Measurements from ENCODE around the gene TXN.
"Not testable (repeated sequence)": the region's sequence is repeated elsewhere in the genome, so short reads cannot be mapped to it uniquely, and the experiment has no call there.

TXN gene

DNA sequence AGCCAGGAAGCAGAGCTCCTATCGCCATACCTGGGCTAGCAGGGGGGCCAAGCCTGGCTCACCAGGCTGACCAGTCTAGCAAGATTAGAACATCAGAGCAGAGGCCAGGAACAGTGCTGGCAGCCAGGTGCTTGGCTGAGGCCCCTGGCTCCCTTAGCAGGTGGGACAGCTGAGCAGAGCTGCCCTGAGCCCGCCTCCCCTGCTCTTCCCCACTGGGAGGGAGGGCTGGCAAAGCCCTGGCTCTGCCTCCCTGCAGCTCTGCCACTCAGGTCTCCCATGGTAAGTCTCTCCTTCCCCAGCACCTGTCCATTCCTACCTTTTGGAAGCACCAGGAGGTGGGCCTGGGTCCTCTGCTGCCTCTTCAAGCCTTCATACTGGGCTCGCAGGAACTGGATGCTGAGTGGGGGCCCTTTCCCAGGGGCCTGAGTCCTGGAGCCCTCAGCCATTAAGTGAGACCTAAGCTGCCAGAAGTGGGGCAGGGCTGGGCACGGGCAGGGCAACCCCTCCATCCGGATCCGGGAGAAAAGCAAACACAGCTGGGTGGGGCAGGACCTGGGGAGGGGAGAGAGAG, 49.2 kb downstream of the TXN start:
- DNase-seq: no peak

DNA sequence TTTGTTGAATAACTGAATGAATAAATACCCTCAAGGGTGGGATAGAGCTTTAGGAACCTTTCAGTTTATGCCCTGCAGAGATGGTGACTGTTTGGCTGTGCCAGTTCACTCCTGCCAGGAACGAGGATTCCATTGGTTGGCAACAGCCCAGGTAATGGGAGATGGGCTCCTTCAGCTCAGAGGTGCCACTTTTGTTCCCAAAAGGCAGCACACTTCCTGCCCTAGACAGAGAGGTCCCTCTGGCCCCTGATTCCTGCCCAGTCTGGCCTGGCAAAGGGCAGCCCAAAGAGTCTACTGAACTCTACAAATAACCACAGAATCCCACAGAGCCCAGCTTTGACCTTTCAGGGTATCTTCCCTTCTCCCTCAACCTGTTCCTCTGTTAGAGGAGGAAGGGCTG, 49.9 kb downstream of the TXN start:
- no peak for DNase-seq

DNA sequence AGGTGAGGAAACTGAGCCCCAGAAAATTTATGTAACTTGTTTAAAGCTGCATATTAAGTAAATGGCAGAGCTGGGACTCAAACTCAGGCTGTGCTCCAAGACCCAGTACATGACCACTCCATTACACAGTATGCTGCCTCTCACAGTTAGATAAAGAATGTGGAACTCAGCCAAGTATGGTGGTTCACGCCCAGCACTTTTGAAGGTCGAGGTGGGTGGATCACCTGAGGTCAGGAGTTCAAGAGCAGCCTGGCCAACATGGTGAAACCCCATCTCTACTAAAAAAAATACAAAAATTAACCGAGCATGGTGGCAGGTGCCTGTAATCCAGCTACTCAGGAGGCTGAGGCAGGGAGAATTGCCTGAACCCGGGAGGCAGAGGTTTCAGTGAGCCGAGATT, 50.7 kb downstream of the TXN start:
- not testable (repeated sequence) for DNase-seq

DNA sequence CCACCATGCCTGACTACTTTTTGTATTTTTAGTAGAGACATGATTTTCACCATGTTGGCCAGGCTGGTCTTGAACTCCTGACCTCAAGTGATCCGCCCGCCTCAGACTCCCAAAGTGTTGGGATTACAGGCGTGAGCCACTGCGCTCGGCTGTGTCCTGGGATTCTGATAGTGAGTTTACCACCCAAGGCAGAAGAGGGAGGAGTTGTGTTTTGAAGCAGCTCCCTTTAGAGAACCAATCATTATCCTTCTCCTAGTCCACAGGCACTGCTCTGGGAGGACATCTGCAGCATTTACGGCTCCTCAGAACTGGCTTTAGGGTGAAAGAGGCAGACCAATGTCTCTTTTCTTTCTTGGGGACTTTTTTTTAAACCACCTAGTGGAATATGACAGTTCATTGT, 54.1 kb downstream of the TXN start:
- no peak for DNase-seq

DNA sequence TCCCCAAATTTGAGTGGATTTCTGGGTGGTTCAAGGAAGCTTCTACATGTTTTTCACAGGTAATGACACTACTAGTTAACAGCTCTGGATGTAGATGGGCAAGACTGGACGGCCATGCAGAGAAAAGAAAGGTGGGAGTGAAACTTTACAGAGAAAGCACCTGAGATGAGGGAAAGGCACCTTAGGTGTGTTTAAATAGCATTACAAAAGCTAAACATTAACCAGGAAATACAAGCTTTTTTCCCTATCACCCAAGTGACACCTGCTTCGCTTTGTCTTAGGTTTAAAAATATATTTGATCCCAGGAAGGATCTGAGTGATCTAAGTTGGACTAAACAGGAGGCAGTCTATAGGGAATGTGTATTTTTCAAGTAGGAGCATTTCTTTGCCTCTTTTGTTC, 56.7 kb downstream of the TXN start:
- DNase-seq: no peak

DNA sequence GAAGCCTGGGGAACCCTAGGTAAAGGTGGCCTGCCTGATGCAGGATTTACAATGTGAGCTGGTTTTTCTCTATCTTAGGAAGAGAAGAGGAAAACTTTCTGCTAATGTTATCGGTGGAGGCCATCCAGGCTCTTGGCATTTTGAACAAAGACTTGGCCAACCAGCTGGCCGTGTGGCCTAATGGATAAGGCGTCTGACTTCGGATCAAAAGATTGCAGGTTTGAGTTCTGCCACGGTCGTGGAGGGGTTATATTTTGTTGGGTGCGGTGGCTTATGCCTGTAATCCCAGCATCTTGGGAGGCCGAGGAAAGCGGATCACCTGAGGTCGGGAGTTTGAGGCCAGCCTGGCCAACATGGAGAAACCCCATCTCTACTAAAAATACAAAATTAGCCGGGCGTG, 58.0 kb downstream of the TXN start:
- DNase-seq: no peak

DNA sequence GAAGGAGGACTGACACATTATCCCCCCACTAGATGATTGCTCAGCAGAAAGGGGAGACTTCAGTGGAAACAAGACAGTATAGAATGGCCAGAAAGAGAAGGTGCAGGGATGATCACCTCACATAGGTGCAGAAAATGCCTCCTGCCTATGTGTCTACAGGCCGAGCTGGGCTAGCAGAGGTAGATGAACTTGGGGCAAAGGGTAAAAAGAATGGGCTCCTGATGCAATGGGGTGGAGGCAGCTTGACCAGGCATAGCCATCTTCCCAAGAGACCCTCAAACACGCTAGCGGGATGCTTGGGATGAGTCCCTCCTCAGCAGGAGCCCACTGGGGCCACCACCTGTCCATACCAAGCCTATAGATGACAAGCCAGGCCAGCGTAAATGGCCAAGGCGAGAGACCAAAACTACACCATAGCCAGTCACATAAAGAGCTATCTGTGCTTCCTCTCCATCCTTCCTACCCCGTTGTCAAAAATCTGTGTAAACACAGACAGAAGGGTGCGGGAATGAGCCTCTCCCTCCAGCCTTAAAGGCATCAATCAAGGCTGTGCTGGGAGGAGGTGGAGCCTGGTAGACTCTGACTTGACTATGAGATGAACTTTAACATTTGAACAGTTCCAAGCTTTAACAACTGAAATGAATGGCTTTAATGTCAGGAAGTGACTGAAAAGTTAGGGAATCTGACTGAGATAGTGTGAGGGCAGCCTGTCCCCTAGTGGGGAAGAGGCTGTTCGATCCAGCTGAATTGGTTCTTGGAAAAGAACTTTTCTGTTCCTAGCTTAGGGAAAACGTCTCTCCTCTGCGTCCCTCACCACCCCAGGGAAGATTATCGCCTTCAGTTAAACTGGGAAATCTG, 58.7 kb downstream of the TXN start:
- no peak for DNase-seq

DNA sequence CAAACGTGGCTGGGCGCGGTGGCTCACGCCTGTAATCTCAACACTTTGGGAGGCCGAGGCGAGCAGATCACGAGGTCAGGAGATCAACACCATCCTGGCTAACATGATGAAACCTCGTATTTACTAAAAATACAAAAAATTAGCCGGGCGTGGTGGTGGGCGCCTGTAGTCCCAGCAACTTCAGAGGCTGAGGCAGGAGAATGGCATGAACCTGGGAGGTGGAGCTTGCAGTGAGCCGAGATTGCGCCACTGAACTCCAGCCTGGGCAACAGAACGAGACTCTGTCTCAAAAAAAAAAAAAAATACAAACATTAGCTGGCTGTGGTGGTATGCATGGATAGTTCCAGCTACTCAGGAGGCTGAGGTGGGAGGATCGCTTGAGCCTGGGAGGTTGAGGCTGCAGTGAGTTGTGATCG, 60.2 kb downstream of the TXN start:
- DNase-seq: not testable (repeated sequence)
